Umbilical cord (tissue), 2 donors: Measurements from ENCODE around the gene DLL1. TPM values are rescaled to one million over a fixed set of nuclear protein-coding genes. Genes with fewer than 3 reads are reported as not detected.
"Not testable (repeated sequence)": the region's sequence is repeated elsewhere in the genome, so short reads cannot be mapped to it uniquely, and the experiment has no call there.

ENCODE experiments used
- DNase-seq: peaks from one replicate; pipeline ENCODE4 v3.0.0-alpha.2; 2015; ENCODE audit warnings: low spot score
- total RNA-seq: library from RNA; depleted of rRNA; stranded (reverse); fragments of >200 nt; gene quantifications from one replicate; pipeline ENCODE4 v1.2.3, GENCODE V29; 2014; ENCODE audit warnings: low replicate concordance; ENCODE audit not compliant: insufficient read depth

DLL1 gene
- total RNA-seq, 1 donor from 2014 or later = 0.96 TPM

DNA sequence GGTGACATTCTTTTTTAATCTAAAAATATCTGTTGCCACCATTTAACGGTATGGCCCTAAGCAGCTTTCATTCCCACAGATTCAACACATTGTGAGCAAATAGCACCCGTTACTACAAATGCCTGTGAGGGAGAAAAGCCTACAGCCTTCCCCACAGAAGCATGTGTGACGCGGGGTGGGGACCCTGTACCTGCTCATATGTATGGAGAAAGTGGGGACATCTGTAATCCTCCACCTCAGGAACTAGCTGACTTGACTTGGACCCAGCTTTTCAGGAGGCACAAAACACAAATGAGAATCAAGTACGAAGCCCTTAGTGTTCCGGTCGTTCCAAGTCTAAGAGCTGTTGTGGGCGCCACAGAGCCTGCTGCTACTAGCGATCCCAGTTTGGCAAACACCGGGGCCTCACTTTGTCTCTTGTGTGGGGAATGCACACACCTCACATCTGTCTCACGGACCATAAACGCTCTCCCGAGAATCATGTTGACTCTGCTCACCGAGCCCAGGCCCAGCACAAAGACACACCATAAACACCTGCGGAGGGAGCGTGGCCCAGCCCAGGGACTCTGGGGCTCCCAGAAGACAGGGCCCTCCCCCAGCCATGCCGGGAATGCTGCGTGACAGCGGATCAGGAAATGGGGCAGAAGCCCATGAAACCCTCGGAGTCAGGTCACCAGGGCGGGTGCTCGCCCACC lies 21.6 kb downstream of the DLL1 start:
- DNase-seq = no peak

DNA sequence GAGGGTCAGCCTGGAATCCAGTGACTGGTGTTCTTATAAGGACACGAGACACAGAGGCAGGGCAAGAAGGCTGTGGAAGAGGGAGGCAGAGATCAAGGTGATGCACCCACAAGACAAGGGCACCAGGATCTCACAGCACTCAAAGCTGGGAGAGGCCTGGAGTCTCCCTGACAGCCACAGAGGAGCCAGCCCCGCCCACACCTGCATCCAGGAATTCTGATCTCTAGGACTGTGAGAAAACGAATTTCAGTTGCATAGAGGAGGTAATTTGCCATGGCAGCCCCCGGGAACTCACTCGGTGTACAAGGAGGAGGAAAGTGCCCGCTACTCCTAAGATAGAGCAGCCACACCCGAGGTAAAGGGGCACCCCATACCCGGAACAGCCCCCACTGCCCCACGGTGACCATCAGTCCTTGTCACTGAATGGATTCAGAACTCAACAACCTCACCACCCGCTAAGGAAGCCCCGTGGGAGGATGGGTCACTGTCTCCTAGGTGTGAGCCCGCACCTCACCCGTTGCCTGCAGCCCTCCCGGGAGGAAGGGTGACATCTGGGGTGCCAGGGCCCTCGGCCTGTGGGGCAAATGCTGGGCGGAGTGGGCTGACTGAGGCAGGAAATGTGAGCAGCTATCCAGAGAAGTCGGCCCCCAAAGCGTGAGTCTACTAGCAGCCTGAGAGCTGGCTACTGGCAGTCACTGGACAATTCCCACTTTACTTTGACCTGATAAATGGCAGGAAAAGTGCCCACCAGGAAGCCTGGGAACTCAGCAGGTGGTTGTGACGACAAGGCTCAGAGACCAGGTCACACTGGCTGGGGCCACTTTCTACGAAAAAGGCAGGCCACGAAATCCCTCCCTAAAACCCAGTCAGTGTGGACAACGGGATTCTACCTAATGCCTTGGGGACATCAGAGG lies 22.4 kb downstream of the DLL1 start:
- DNase-seq = no peak

DNA sequence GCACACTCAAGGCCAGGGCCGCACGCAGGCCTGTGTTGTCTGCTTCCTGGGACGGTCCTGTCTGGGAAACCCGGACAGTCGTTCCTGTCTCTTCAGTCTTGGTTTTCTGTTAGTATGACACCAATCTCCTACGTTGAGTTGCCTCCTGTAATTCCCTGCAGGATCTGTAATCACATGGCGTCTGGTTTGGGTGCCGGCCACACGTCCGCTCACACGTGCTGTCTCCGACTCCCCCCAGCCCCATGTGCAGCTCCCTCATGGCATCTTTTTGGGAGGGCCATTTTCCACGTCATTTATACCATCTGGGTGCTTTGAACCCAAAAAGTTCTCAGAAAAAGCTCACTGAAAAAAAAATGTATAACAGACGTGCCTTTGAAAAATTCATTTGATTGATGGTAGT lies 23.2 kb downstream of the DLL1 start:
- no peak for DNase-seq

DNA sequence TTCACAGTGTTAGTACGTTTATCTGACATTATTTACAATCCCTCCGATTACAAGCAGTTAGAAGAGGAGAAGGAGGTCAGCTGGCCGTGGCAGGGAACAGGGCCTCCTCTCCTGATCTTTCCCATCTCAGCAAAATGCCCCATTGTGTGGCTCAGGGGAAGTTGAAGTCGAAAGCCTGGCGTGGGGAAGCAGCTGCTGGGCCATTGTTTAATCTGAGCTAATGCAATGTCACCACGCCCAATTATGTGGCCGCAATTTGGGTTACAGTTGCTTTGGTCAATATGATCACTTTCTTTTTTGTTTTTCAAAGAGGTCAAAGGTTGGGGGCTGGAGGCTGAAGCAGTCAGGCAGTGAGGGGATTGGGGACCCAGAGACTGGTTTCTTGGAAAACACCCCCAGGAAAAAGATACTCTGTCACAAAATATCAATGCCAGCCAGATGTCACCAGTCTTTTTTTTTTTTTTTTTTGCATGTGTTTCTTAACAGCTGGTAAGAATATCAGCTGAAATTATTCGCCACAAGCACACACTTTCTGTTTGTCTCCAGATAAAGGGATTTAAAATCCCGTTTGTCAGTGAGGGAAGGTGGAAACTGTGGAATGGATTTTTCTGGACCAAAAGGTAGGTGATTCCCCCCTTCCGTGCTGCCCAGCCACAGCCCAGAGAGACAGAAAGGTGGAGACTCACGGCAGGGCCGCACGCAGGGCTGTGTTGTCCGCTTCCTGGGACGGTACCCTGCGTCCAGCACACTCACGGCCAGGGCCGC lies 24.6 kb downstream of the DLL1 start:
- no peak for DNase-seq

DNA sequence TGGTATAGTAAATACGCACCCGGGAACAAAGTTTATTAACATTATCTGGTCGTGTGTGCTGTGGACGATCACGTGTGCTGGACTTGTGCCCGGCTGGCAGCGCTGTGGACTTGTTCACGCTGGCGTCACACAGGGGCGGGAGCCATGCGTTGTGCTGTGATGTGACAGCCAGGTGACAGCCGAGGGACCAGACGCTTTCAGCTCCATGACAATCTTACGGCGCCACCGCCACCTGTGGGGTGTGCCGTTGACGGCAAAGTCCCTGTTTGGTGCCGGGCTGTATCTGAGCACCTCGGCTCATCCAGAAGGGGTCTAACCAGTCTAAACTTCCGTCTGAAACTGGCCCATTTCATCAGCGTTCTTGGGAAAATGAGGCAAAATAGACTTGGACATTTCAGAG lies 25.2 kb downstream of the DLL1 start:
- DNase-seq = no peak

DNA sequence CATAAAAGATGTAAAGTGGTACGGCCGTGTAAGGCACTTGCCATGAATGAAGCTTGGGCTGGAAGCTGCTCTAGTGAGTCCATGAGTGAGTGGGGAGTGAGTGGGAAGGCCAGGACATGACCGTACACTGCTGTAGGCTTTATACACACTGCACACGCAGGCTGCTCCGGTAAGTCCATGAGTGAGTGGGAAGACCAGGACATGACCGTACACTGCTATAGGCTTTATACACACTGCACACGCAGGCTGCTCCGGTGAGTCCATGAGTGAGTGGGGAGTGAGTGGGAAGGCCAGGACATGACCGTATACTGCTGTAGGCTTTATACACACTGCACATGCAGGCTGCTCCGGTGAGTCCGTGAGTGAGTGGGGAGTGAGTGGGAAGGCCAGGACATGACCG lies 26.2 kb downstream of the DLL1 start:
- DNase-seq = not testable (repeated sequence)

DNA sequence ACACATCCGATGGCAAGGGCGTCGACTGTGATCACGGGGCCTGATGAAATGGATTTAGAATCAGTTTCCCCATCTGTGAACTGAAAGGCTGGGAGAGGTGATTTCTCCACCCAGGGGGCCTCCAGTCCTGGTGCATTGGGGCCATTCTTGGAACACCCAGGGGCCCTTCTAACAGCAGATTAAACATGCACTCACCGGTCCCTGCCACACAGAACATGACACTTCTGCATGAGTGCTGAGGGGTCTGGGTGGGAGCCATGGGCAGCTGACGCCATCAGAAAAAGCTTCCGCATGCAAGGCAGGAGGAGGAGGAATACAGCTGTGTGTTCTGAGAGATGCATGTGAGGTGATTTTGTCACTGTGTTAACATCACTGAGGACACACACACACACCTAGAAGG lies 26.8 kb downstream of the DLL1 start:
- DNase-seq = no peak

DNA sequence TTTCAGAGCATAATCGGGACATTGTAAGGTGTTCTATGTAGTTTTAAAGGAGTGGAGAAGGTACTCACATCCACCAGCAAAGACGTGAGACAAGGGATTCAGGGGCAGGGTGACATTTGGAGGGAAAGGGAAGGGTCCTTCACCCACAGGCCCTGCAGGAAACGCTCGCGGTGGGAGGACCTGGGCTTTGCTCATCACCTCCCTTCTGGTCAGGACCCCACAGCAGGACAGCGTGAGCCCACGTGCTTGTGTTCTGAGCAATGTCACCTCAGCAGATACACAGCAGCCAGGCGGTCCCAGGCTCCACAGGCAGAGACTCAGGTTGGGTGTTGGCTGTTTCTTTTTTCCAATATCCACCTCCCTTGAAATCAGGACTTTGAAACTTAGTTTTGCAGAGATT lies 27.5 kb downstream of the DLL1 start:
- no peak for DNase-seq

DNA sequence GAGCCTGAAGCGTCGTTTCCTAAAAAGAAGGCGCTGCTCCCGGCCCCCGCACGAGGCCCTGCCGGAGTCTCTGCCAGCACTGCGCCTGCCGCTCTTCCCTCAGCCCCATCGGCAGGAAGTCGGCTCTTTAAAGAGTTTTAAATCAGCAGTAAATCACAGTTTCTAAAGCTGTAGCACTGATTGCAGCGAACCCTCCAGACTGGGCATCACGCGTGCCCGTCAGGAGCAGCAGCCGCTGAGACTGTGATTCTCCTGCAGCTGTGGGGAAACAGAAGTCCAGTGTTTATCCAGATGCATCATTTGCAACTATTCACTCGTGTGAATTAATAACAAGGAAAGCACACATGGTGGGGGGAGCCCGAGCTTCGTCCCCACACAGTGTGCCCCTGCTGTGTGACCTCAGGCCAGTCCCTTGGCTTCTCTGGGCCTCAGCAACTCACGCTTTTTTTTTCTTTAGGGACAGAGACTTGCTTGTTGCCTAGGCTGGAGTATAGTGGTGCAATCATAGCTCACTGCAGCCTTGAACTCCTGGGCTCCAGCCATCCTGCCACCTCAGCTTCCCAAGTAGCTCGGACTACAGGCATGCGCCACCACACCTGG lies 28.3 kb downstream of the DLL1 start:
- no peak for DNase-seq

DNA sequence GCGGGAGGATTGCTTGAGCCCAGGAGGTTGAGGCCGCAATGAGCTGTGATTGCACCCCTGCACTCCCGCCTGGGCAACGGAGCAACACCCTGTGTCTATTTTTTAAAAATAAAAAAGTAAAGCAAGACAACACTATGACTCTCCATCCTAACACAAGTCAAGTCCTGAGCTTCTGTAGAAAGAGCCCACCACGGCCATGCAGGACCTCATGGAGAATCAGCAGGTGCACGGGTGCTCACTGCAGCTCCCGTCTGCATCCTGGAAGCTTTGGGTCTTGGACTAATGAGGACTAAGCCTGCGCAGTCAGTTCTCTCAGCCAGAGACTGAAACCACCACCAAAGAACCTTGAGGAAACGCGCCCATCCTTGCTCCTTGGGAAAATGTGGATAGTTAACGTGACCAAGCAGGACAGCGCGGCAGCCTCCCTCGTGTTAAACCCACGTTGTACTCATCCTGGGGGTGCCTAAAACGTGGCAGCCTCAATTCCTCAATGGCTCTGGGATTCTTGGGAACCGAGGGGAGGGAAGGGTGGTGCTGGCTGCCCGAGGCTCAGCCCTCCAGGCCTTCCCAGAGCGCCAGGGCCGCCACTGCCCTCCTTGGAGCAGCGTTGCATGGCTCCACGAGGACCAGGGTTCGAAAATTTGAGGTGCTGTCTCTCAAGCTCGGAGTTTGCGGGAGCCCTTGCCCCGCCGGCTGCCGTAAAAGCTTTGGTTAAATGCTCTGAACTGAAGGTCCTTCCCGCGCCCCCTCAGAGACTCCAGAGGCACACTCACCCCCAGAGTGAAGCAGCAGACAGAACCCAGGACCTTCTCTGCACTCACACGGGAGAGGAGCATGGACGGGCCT lies 29.0 kb downstream of the DLL1 start:
- DNase-seq = no peak

DNA sequence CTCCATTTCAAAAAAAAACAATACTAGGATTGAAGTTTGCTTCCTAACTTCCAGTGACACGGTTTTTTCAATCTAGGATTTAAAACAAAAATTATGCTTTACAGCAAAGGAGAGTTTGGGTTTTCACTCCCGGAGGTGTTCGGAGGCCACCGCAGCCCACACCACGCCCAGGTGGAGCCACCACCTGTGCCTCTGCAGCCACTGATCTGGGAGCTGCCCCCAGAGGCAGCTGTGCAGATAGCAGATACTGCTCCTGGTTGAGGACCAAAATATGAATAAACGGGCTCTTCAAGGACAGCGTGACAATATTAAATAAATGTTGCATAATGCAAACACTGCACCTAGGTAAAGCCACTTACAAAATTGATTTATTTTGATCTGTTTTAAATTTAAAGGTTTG lies 30.2 kb downstream of the DLL1 start:
- DNase-seq = no peak

DNA sequence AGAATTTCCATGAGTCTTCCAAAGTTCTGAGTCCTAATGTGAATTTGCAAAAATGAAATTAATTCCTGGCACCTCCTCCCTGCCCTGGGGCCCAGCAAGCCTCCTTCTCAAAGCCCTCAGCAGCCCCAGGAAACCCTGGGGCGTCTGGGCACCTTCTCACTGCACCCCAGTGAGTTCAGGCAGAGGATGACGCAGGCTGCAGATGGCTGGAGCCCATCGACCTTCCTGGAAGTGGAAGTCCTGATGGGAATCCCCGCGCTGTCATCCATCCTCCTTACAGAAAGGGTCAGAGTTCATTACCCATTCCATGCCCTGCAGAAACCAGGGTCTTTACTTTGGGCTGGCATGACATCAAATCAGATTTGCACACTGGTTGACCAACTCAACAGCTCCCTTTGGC lies 31.6 kb downstream of the DLL1 start:
- DNase-seq = no peak

DNA sequence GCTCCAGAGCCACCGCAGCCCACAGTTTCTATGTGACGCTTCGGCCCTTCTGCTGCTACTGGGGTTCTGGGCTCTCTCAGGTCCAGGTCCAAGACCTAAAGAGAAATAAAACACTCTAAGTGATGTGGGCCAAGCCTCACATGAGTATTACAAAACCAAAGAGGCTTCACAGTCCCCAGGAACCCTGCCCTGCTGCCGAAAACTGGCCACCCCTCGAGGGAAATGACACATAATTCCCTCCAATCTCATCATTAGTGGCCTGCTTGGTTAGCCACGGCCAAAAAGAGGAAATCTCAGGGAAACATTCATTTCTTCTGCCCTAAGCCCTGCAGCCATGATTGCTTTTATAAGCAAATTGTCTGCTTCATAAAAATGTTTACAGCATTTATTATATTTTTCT lies 32.5 kb downstream of the DLL1 start:
- DNase-seq = no peak

DNA sequence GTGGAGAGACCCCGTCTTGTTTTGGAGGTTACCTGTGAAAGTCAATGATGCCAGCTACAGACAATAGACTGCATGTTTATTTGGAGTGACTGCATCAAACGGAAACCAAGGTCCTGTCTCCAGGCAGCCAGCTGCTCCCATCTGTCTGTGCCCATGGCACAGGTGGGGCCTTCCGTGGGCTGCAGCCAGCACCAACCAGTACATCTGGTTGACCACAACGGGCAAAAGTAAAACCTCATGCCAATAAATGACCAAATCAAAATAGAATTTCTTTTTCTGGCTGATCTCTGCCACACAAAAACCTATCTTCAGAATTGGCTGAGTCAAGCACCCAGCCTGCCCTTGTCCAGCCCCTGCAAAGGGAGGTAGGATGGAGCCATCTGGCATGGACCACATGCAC lies 33.5 kb downstream of the DLL1 start:
- no peak for DNase-seq

DNA sequence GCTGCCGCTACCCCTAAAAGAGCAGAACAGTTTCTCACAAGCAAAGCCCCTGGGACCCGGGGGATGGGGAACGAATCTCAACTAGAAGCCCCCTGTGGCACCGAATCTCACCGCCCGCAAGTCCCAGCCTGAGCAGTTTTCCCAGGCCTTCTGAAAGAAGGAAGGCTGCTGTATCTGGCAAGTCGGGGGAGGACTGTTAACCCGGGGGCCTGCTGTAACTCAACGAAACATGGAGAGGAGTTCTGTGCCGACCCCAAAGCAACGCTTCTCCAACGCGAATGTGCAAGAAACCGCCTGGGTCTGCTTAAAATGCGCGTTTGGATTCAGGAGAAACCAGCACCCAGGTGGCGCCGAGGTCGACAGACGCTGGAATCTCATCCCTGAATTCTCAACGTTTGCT lies 34.2 kb downstream of the DLL1 start:
- DNase-seq = no peak

DNA sequence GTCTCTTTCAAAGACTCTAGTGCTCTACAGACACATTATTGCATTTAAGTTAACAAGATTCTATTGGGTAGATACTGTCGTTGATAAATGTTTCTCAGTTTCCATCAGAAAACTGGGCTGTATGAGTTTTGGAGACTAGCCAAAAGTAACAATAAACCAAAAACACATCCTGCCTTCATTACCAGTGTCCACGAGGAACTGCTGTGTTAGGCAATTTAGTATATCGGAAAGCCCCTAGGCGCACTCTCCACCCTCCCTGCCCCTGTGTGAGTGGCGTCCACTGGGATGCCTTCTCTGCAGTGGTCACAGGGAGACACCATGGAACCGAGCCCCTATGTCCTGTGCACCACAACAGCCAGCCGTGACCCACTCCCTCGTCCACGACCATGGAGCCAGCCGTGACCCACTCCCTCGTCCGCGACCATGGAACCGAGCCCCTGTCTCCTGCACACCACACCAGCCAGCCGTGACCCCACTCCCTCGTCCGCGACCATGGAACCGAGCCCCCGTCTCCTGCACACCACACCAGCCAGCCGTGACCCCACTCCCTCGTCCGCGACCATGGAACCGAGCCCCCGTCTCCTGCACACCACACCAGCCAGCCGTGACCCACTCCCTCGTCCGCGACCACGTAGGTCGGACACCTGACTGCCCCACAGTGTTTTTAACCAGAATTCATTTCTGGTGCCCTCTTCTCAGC lies 35.3 kb downstream of the DLL1 start:
- no peak for DNase-seq

DNA sequence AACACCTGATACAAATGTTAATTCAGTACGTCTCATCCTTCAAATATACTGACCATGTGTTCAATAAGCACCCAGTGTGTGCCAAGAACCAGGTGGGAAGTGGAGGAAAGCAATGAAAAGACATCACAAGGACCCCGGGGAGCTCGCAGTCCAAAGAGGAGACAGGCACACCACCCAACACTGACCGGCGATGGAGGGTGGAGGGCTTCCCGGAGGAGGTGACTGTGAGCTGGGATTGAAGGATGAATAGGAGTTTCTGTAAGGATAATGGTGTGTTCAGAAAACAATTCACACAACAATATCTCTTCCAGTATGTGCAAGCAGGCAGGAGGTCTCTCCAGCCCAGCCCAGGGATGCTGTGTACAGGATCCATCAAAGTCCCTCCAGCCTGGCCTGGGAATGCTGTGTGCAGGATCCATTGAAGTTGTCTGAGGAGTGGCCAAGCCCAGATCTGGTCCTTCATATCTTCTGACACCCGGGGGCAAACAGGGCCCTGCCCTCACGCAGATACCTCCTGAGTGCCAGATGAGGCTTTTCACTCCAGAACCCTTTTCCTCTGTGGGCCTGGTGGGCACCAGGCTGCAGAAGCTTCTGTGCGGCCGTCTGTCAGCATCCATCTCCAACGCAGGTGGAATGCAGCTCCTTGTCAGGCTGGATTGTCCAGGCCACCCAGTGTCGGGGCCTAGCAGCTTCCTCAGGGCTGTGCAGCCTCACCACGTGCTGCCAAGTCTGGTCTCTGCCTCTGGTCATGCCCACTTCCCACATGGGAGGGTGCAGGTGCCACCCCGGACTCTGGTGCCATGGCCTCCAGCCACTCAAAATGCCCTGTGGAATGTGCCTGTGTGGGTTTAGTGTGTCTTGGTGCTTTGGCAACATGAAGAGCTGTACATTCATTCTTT lies 36.3 kb downstream of the DLL1 start:
- DNase-seq = no peak

DNA sequence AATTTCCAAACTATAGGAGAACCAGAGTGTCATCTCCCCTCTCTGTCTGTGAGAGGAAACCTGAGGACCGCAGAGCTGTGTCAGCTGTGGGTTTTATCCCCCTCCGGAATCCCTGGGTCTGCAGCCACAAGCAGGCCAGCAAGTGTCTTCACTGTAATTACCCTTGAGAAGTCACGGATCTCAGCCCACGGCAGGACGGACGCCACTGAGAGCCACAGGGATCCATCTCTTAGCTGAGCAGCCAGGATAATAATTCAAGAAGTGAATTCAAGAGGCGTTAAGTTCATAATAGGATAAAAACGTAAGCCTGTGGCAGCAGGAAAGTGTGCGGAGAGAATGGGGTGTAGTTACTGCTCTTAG lies 37.0 kb downstream of the DLL1 start:
- no peak for DNase-seq

DNA sequence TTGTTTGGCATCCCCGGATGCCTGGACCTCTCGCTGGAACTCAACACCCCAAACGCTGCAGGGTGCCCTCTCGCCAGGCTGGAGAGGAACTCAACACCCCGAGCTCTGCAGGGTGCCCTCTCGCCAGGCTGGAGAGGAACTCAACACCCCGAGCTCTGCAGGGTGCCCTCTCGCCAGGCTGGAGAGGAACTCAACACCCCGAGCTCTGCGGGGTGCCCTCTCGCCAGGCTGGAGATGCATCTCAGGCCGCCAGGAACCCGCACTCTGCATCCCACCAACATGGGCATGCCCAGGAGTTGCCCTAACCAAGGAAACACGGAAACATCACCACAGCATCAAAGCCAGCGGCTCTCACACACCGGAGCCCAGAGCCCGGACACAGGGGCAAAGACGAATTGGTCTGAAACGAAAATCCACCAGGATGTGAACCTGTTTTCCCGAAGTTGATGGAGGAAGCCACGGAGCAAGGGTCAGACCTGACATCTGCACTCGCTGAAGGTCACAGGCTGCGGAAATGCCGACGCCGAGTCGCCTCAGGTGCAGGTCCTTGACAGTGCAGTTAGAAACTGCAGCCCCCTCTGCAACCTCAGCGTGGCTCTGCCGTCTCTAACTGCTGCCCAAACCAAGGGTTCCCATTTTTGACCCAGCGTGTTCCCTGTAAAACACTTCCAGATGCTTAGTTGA lies 37.5 kb downstream of the DLL1 start:
- no peak for DNase-seq
